Activated naive CD8-positive, alpha-beta T cell treated with anti-CD3 and anti-CD28 coated beads, Interleukin-2, amount 10 ng/mL, durations not matched to agents 7 days and 5 days (primary cell): ENCODE results near the gene FLYWCH2. TPM values are rescaled to one million over a fixed set of nuclear protein-coding genes. Genes with fewer than 3 reads are reported as not detected.
"Not testable (repeated sequence)": the region's sequence is repeated elsewhere in the genome, so short reads cannot be mapped to it uniquely, and the experiment has no call there.

Source experiments
- ATAC-seq: fragments of 150-1000 bp; cut with Tn5 transposase; one replicate; pipeline ENCODE4 v1.10.0; 2021; ENCODE audit warnings: low read depth, moderate library complexity
- POLR2A ChIA-PET: fragments of 350-600 bp; sonication (Branson Sonifier 250); formaldehyde crosslinking; loops from one replicate; lab custom pipeline; 2021; ENCODE audit warnings: antibody characterized with exemption; lab: Charles Lee
- DNase-seq: peaks from one replicate; pipeline ENCODE4 v3.0.0; 2021
- H3K27ac Mint-ChIP-seq: one replicate; pipeline ENCODE4 v1.8.0; 2022; ENCODE audit warnings: mild to moderate bottlenecking, mixed read lengths
- H3K27me3 Mint-ChIP-seq: one replicate; pipeline ENCODE4 v1.8.0; 2022; ENCODE audit warnings: mild to moderate bottlenecking, moderate library complexity, mixed read lengths
- H3K36me3 Mint-ChIP-seq: one replicate; pipeline ENCODE4 v1.8.0; 2021; ENCODE audit warnings: mild to moderate bottlenecking, mixed read lengths
- H3K4me1 Mint-ChIP-seq: one replicate; pipeline ENCODE4 v1.8.0; 2021; ENCODE audit warnings: mixed read lengths
- H3K4me3 Mint-ChIP-seq: one replicate; pipeline ENCODE4 v1.8.0; 2022; ENCODE audit warnings: mild to moderate bottlenecking, moderate library complexity, mixed read lengths
- H3K9me3 Mint-ChIP-seq: one replicate; pipeline ENCODE4 v1.8.0; 2021; ENCODE audit warnings: mixed read lengths
- total RNA-seq, 2 experiments: library from RNA; stranded (reverse); gene quantifications; one replicate each; pipeline ENCODE4 v1.2.3, GENCODE V29; 2021

Gene FLYWCH2
- total RNA-seq, 2 experiments from 2014 or later, result 21.0 to 21.2 TPM

- Mint-ChIP-seq H3K36me3 (peaks cover 9% of the 10 kb centered on the region), H3K27ac (no peak overlapping the region), H3K27me3 (peaks cover under 1% of the 10 kb centered on the region), H3K4me3 (no peak overlapping the region), H3K9me3 (no peaks in the 10 kb centered on the region), H3K4me1 (peaks cover 13% of the 10 kb centered on the region)
- POLR2A ChIA-PET, result interaction anchor here (1.4 kb wide), 1 partner anchor 10 kb away, joined by 4 read pairs; no protein-coding TSS in a partner anchor
- ATAC-seq (no peak), DNase-seq (no peak)
These were observed 32.3 kb downstream of the FLYWCH2 start for GRCh38 chr16:2915196-2915929.

GRCh38 chr16:2919511-2920255, 36.7 kb downstream of the FLYWCH2 start:
- ATAC-seq (peak; percentile 33), DNase-seq (no peak)
- Mint-ChIP-seq H3K9me3 (no peaks in the 10 kb centered on the region), H3K4me3 (no peak overlapping the region), H3K27me3 (no peaks in the 10 kb centered on the region), H3K36me3 (peaks cover 9% of the 10 kb centered on the region), H3K27ac (no peak overlapping the region), H3K4me1 (peaks cover 5% of the 10 kb centered on the region)
- POLR2A ChIA-PET, result interaction anchor here (1.0 to 1.2 kb wide), 2 partner anchors 8 to 29 kb away, joined by 3 to 7 read pairs; partner anchors contain the start of gene FLYWCH1

- Mint-ChIP-seq H3K4me1 (peaks cover 12% of the 10 kb centered on the region), H3K27me3 (no peaks in the 10 kb centered on the region), H3K4me3 (no peak overlapping the region), H3K9me3 (no peaks in the 10 kb centered on the region), H3K27ac (no peak overlapping the region), H3K36me3 (peaks cover 9% of the 10 kb centered on the region)
- ATAC-seq (no peak), DNase-seq (no peak)
- POLR2A ChIA-PET, result no interaction called here
These were observed 40.5 kb downstream of the FLYWCH2 start for GRCh38 chr16:2923481-2923880.

- Mint-ChIP-seq H3K9me3 (no peaks in the 10 kb centered on the region), H3K4me3 (no peak overlapping the region), H3K4me1 (peaks cover 10% of the 10 kb centered on the region), H3K36me3 (peaks cover 6% of the 10 kb centered on the region), H3K27ac (no peak overlapping the region), H3K27me3 (no peaks in the 10 kb centered on the region)
- DNase-seq (no peak), ATAC-seq (no peak)
- POLR2A ChIA-PET, result no interaction called here
These were observed 42.1 kb downstream of the FLYWCH2 start for GRCh38 chr16:2924901-2925755.

GRCh38 chr16:2925951-2926649, 43.1 kb downstream of the FLYWCH2 start:
- Mint-ChIP-seq H3K4me3 (no peak overlapping the region), H3K9me3 (no peaks in the 10 kb centered on the region), H3K36me3 (peaks cover 6% of the 10 kb centered on the region), H3K27ac (peak overlapping the region; percentile 21), H3K27me3 (no peaks in the 10 kb centered on the region), H3K4me1 (peaks cover 10% of the 10 kb centered on the region)
- no peak for DNase-seq
- POLR2A ChIA-PET, result interaction anchor here (1.2 kb wide), 2 partner anchors 15 to 54 kb away, joined by 3 read pairs; partner anchors contain the start of genes FLYWCH1 and PKMYT1
- ATAC-seq, result no peak

- DNase-seq (no peak), ATAC-seq (no peak)
- POLR2A ChIA-PET, result interaction anchor here (1.2 kb wide), 2 partner anchors 15 to 54 kb away, joined by 3 read pairs; partner anchors contain the start of genes FLYWCH1 and PKMYT1
- peak overlapping the region; percentile 3 for H3K4me3 Mint-ChIP-seq
- H3K27ac Mint-ChIP-seq, result peak overlapping the region; percentile 21
- no peaks in the 10 kb centered on the region for H3K27me3 Mint-ChIP-seq
- H3K9me3 Mint-ChIP-seq, result no peaks in the 10 kb centered on the region
- H3K4me1 Mint-ChIP-seq, result peaks cover 10% of the 10 kb centered on the region
- H3K36me3 Mint-ChIP-seq, result peaks cover 6% of the 10 kb centered on the region
These were observed 43.6 kb downstream of the FLYWCH2 start for GRCh38 chr16:2926650-2926999.

- H3K4me1 Mint-ChIP-seq, result peaks cover 10% of the 10 kb centered on the region
- peaks cover 5% of the 10 kb centered on the region for H3K36me3 Mint-ChIP-seq
- H3K27me3 Mint-ChIP-seq, result no peaks in the 10 kb centered on the region
- H3K4me3 Mint-ChIP-seq, result peak overlapping the region; percentile 0
- H3K9me3 Mint-ChIP-seq, result no peaks in the 10 kb centered on the region
- ATAC-seq, result peak; percentile 97
- peak overlapping the region; percentile 0 for H3K27ac Mint-ChIP-seq
- POLR2A ChIA-PET, result interaction anchor here (0.6 to 1.2 kb wide), 3 partner anchors 16 to 205 kb away, joined by 3 to 6 read pairs (median 3); partner anchors contain the start of genes FLYWCH1 and PKMYT1
- peak; percentile 83 for DNase-seq
These were observed 44.1 kb downstream of the FLYWCH2 start for GRCh38 chr16:2927010-2927646.

- POLR2A ChIA-PET, ATAC-seq, DNase-seq, H3K9me3 Mint-ChIP-seq, H3K4me1 Mint-ChIP-seq, H3K4me3 Mint-ChIP-seq, H3K27me3 Mint-ChIP-seq, H3K27ac Mint-ChIP-seq, H3K36me3 Mint-ChIP-seq: not testable (repeated sequence)
These were observed 45.1 kb downstream of the FLYWCH2 start for GRCh38 chr16:2928151-2928550.

GRCh38 chr16:2928796-2929195, 45.8 kb downstream of the FLYWCH2 start:
- H3K27ac Mint-ChIP-seq, result no peak overlapping the region
- POLR2A ChIA-PET, result no interaction called here
- H3K9me3 Mint-ChIP-seq, result no peaks in the 10 kb centered on the region

GRCh38 chr16:2929693-2930092, 46.7 kb downstream of the FLYWCH2 start:
- Mint-ChIP-seq H3K4me1 (peaks cover 10% of the 10 kb centered on the region), H3K27ac (no peak overlapping the region), H3K9me3 (no peaks in the 10 kb centered on the region), H3K27me3 (no peaks in the 10 kb centered on the region), H3K36me3 (peaks cover 3% of the 10 kb centered on the region), H3K4me3 (no peak overlapping the region)
- ATAC-seq, result no peak
- POLR2A ChIA-PET, result interaction anchor here (1.1 kb wide), 1 partner anchor 51 kb away, joined by 4 read pairs; the partner anchor contains the start of gene PKMYT1
- no peak for DNase-seq

More at GRCh38 chr16:2928796-2929195, 45.8 kb downstream of the FLYWCH2 start:
- H3K36me3 Mint-ChIP-seq, result no peaks in the 10 kb centered on the region
- H3K4me3 Mint-ChIP-seq, result no peak overlapping the region
- peaks cover 10% of the 10 kb centered on the region for H3K4me1 Mint-ChIP-seq
- DNase-seq (no peak), ATAC-seq (no peak)
- no peaks in the 10 kb centered on the region for H3K27me3 Mint-ChIP-seq

- Mint-ChIP-seq H3K27ac (no peak overlapping the region), H3K27me3 (no peaks in the 10 kb centered on the region), H3K9me3 (no peaks in the 10 kb centered on the region), H3K36me3 (peaks cover 3% of the 10 kb centered on the region), H3K4me1 (peaks cover 10% of the 10 kb centered on the region), H3K4me3 (no peak overlapping the region)
- ATAC-seq (no peak), DNase-seq (no peak)
- POLR2A ChIA-PET, result interaction anchor here (1.1 kb wide), 1 partner anchor 51 kb away, joined by 4 read pairs; the partner anchor contains the start of gene PKMYT1
These were observed 47.2 kb downstream of the FLYWCH2 start for GRCh38 chr16:2930236-2930635.
